SK-N-MC (cell line): ENCODE results near the gene GDE1.

ENCODE experiments used
- EZH2 ChIP-seq: fragments of 200-600 bp; sonication (generic); IDR thresholded peaks from one replicate; pipeline ENCODE4 v1.6.1; 2017; ENCODE audit warnings: antibody characterized with exemption
- FOXP2 ChIP-seq: optimal IDR thresholded peaks from 2 replicates; pipeline ENCODE3; 2011; ENCODE audit warnings: mild to moderate bottlenecking, moderate library complexity; ENCODE audit not compliant: insufficient read depth; ENCODE audit errors: extremely low read length, control extremely low read depth
- POLR2AphosphoS5 ChIP-seq: IDR thresholded peaks from 2 replicates; pipeline ENCODE4 v1.6.1; 2012; ENCODE audit warnings: mild to moderate bottlenecking, low read depth, low read length, borderline replicate concordance

DNA sequence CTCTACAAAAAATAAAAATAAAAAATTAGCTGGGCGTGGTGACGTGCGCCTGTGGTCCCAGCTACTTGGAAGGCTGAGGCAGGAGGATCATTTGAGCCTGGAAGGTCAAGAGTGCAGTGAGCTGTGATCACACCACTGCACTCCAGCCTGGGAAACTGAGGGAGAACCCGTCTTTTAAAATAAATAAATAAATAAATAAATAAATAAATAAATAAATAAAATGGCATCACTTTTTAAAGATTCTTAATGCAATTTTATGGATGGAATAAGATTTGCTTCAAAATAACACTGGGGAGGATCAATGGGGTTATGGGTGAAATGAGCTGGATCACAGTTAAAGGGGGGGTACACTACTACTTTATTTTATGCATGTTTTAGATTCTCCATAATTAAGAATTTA lies 14.9 kb downstream of the GDE1 start:
- no peak for TF ChIP-seq EZH2
- no peak for TF ChIP-seq POLR2AphosphoS5
- TF ChIP-seq FOXP2: no peak
